Activated CD4-positive, alpha-beta T cell treated with anti-CD3 and anti-CD28 coated beads, Interleukin-2, amount 50 U/mL, for 48 hours (primary cell): ENCODE measurements around the gene NSL1.

Experiments used
- DNase-seq, 2 experiments: peaks; one replicate each; pipeline ENCODE4 v3.0.0-alpha.2; 2020

Gene NSL1

GRCh38 chr1:212701910-212702309 is 89.7 kb downstream of the NSL1 start:
- no peak for DNase-seq

GRCh38 chr1:212700892-212701819 is 90.4 kb downstream of the NSL1 start:
- DNase-seq, result peak in 1 of 2 experiments; percentile 56

GRCh38 chr1:212700223-212700891 is 91.2 kb downstream of the NSL1 start:
- DNase-seq, result peak; percentile 73 to 77

- peak; percentile 72 to 75 for DNase-seq
Measured at GRCh38 chr1:212699625-212700222, 91.9 kb downstream of the NSL1 start, which contains the start of gene BATF3. Gene BATF3, minus strand, starts transcription at chr1:212699840. Its CDS starts 78 bp downstream, at chr1:212699762.

- peak; percentile 73 to 76 for DNase-seq
Measured at GRCh38 chr1:212699104-212699624, 92.4 kb downstream of the NSL1 start.

GRCh38 chr1:212698467-212699103 is 93.0 kb downstream of the NSL1 start:
- no peak for DNase-seq

GRCh38 chr1:212696721-212697331 is 94.8 kb downstream of the NSL1 start:
- no peak for DNase-seq

GRCh38 chr1:212692774-212693644 is 98.6 kb downstream of the NSL1 start:
- no peak for DNase-seq

- DNase-seq, result peak; percentile 49 to 60
Measured at GRCh38 chr1:212691561-212692071, 100.0 kb downstream of the NSL1 start.

GRCh38 chr1:212690816-212691403 is 100.7 kb downstream of the NSL1 start:
- no peak for DNase-seq

- DNase-seq, result no peak
Measured at GRCh38 chr1:212689758-212690529, 101.6 kb downstream of the NSL1 start.

GRCh38 chr1:212689196-212689725 is 102.3 kb downstream of the NSL1 start:
- no peak for DNase-seq

- no peak for DNase-seq
Measured at GRCh38 chr1:212688341-212689047, 103.1 kb downstream of the NSL1 start.

- DNase-seq, result no peak
Measured at GRCh38 chr1:212687811-212688210, 103.8 kb downstream of the NSL1 start.

- no peak for DNase-seq
Measured at GRCh38 chr1:212686591-212686990, 105.0 kb downstream of the NSL1 start.

GRCh38 chr1:212686069-212686468 is 105.5 kb downstream of the NSL1 start:
- DNase-seq, result no peak

GRCh38 chr1:212685429-212685828 is 106.1 kb downstream of the NSL1 start:
- no peak for DNase-seq

GRCh38 chr1:212684521-212685090 is 107.0 kb downstream of the NSL1 start:
- no peak for DNase-seq
